ENCODE data around the gene NFASC. TPM values are rescaled to one million over a fixed set of nuclear protein-coding genes. Genes with fewer than 3 reads are reported as not detected.

Gene NFASC
- total RNA-seq, 1 experiment from 2014 or later, result 0.03 TPM

GRCh38 chr1:204947338-204947737, 76.7 kb downstream of the NFASC start:
- Histone ChIP-seq H3K36me3 (no peaks in the 10 kb centered on the region), H3K4me1 (replicated peaks) (no peaks in the 10 kb centered on the region), H3K27me3 (replicated peaks) (no peaks in the 10 kb centered on the region; the same call in 1 of the 2 replicates), H3K27ac (no peak overlapping the region), H3K9me3 (replicated peaks) (no peaks in the 10 kb centered on the region), H3K4me3 (no peak overlapping the region)
- no peak for DNase-seq (ENCODE audit: low read depth in 1 of 2, low spot score in 2 of 2)

DNA sequence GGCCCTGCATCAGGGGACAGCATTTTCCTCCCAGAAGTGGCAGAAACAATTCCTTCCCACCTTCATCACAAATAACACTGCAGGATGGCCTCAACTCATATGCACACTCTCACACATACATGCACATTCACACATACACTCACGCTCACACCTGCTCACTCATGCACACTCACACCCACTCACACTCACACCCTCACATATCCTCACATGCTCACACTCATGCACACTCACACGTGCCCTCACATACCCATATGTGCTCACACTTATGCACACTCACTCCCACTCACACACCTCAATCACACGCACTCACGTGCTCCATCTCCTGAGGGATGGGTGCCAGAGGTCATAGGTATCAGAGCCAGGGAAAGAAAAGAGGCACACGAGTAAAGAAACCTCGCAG, 77.1 kb downstream of the NFASC start:
- Histone ChIP-seq H3K27me3 (replicated peaks) (no peaks in the 10 kb centered on the region; the same call in 1 of the 2 replicates), H3K4me3 (no peak overlapping the region), H3K27ac (no peak overlapping the region), H3K36me3 (no peaks in the 10 kb centered on the region), H3K9me3 (replicated peaks) (no peaks in the 10 kb centered on the region), H3K4me1 (replicated peaks) (no peaks in the 10 kb centered on the region)
- DNase-seq (ENCODE audit: low read depth in 1 of 2, low spot score in 2 of 2), result no peak

- H3K4me3 ChIP-seq, result no peak overlapping the region
- DNase-seq (ENCODE audit: low read depth in 1 of 2, low spot score in 2 of 2), result no peak
These were observed 79.8 kb downstream of the NFASC start for GRCh38 chr1:204950353-204951001.

DNA sequence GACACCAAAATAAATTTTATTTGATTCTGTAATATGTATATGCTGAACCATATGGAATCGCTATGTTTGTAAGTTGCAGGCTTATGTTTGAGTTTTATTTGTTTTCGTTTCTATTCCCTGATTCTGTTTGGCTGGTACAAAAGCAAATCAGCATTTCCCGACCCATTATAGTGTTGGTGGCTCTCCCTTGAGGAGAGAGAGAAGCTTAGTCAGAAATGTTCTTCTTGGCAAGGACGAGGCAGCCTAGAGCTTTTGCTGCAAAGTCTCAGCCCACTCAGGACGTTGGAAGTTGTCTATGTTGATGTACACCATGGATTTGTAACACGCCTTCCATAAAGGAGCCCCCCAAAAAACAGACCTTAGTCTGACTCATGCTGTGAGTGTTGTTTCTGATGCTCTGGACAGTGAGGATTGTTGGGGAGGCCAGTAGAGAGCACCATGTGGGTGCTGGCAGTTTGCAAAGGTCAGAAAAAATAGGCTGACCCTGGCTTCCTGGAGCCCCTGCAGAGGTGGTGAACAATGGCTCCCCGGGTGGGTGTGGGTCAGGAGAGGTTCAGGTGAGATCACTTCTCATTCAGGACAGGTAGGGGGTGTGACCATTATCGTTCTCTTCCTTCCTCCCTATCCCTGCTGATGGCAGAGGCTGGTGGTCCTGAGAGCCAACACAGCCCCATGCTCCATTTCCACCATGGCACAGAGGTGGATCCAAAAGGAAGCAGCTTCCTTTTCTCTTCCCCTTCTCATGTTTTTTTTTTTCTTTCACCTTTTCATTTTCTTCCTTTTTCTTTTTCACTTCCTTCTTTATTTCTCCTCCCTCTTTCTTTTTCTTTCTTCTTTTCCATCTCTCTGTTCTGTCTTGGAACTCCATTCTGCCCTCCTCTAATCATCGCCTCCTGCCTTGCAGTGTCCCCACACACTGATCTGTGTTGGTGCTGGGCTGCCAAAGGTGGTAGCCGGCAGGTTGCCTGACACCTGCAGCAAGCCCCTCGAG, 88.0 kb downstream of the NFASC start:
- H3K27ac ChIP-seq, result no peak overlapping the region
- H3K4me1 ChIP-seq (replicated peaks), result no peaks in the 10 kb centered on the region

More at GRCh38 chr1:204950353-204951001, 79.8 kb downstream of the NFASC start:
- no peaks in the 10 kb centered on the region for H3K9me3 ChIP-seq (replicated peaks)
- H3K4me1 ChIP-seq (replicated peaks), result no peaks in the 10 kb centered on the region
- H3K27ac ChIP-seq, result no peak overlapping the region
- peaks cover 4% of the 10 kb centered on the region for H3K27me3 ChIP-seq (replicated peaks)
- H3K36me3 ChIP-seq, result no peaks in the 10 kb centered on the region

GRCh38 chr1:204959374-204959773, 88.7 kb downstream of the NFASC start:
- no peaks in the 10 kb centered on the region for H3K9me3 ChIP-seq (replicated peaks)
- DNase-seq (ENCODE audit: low read depth in 1 of 2, low spot score in 2 of 2), result no peak
- H3K4me3 ChIP-seq, result no peak overlapping the region
- no peak overlapping the region for H3K27ac ChIP-seq
- no peaks in the 10 kb centered on the region for H3K4me1 ChIP-seq (replicated peaks)
- peaks cover 31% of the 10 kb centered on the region for H3K27me3 ChIP-seq (replicated peaks)
- H3K36me3 ChIP-seq, result no peaks in the 10 kb centered on the region

More for the DNA sequence above, 88.0 kb downstream of the NFASC start:
- H3K27me3 ChIP-seq (replicated peaks), result peaks cover 30% of the 10 kb centered on the region
- no peaks in the 10 kb centered on the region for H3K36me3 ChIP-seq
- no peak overlapping the region for H3K4me3 ChIP-seq
- DNase-seq (ENCODE audit: low read depth in 1 of 2, low spot score in 2 of 2), result no peak
- no peaks in the 10 kb centered on the region for H3K9me3 ChIP-seq (replicated peaks)

GRCh38 chr1:204959836-204960235, 89.2 kb downstream of the NFASC start:
- no peaks in the 10 kb centered on the region for H3K36me3 ChIP-seq
- DNase-seq (ENCODE audit: low read depth in 1 of 2, low spot score in 2 of 2), result no peak
- peaks cover 31% of the 10 kb centered on the region for H3K27me3 ChIP-seq (replicated peaks)
- H3K9me3 ChIP-seq (replicated peaks), result no peaks in the 10 kb centered on the region
- no peaks in the 10 kb centered on the region for H3K4me1 ChIP-seq (replicated peaks)
- no peak overlapping the region for H3K4me3 ChIP-seq
- no peak overlapping the region for H3K27ac ChIP-seq

DNA sequence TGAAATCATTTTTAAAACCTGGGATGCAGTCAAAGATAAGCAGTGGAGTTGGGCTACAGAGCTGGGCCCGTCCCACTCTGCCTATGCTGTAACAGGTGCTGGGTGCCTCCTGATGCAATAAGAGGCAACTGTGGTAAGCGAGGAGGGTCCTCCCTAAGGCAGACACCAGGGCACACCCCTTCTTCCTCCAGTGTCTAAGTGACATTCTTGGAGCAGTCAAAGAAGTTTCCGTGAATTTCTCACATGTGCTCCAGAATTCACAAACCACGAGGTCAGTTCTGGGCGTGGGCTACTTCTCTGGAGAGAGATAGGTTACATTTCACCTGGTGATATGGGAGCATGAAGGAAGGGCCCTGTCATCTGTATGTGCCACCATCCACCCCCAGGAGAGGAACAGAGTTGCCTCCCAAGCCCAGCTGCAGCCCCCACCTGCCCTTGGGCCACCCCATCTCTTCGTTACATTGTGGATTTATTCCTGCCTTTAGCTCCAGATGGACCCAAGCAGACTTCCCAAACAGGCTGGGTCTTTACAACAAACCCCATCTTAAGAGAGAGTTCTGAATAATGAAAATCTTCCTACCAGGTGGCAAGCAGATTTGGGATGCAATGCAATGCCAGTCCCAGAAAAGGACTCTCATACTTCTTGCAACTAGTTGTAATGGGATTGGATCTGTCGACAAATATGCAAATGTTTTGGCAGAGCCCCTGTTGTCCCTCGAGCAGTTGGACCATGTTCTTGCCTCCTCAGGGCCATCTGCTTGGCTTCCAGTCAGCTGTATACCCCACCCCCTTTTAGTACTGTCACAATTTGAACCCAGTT, 89.9 kb downstream of the NFASC start:
- H3K4me3 ChIP-seq, result no peak overlapping the region
- no peak overlapping the region for H3K27ac ChIP-seq
- peaks cover 34% of the 10 kb centered on the region for H3K27me3 ChIP-seq (replicated peaks)

DNA sequence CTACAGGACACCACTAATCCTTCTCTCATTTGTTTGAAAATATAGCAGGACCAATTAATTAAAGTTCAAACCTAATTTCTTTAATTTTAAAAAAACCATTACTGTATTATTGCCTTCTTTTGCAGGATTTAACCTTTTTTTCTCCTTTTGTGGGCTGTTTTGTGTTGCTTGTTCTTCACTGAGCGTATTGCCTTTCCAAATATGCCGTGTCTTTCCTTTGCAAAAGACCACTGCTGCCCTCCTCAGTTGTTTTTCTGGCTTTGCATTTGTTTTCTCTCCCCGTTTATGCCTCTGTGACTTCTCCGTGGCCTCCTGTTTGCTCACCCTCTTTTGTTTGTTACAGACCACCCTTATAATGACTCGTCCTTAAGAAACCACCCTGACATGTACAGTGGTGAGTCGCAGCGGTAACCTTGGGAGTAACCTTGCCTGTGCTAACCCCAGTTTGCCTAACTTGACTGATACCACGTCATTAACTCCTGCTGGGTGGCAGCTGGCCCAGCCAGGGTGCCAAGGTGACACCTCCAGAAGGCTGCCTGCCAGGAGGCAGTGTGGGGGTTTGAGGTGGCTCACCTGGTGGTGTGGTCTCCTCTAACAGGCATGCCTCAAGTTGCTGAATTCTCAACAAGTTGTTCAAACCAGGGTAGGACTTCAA, 91.2 kb downstream of the NFASC start:
- H3K36me3 ChIP-seq, result no peaks in the 10 kb centered on the region
- H3K4me1 ChIP-seq (replicated peaks), result no peaks in the 10 kb centered on the region
- no peaks in the 10 kb centered on the region for H3K9me3 ChIP-seq (replicated peaks)
- H3K4me3 ChIP-seq, result no peak overlapping the region
- DNase-seq (ENCODE audit: low read depth in 1 of 2, low spot score in 2 of 2), result no peak
- peaks cover 33% of the 10 kb centered on the region for H3K27me3 ChIP-seq (replicated peaks)
- H3K27ac ChIP-seq, result no peak overlapping the region

More for the DNA sequence above, 89.9 kb downstream of the NFASC start:
- Histone ChIP-seq H3K9me3 (replicated peaks) (no peaks in the 10 kb centered on the region), H3K36me3 (no peaks in the 10 kb centered on the region), H3K4me1 (replicated peaks) (no peaks in the 10 kb centered on the region)
- no peak for DNase-seq (ENCODE audit: low read depth in 1 of 2, low spot score in 2 of 2)

- peaks cover 33% of the 10 kb centered on the region for H3K27me3 ChIP-seq (replicated peaks)
- no peak overlapping the region for H3K27ac ChIP-seq
- H3K9me3 ChIP-seq (replicated peaks), result no peaks in the 10 kb centered on the region
- H3K36me3 ChIP-seq, result no peaks in the 10 kb centered on the region
- H3K4me3 ChIP-seq, result no peak overlapping the region
- no peak for DNase-seq (ENCODE audit: low read depth in 1 of 2, low spot score in 2 of 2)
- H3K4me1 ChIP-seq (replicated peaks), result no peaks in the 10 kb centered on the region
These were observed 92.3 kb downstream of the NFASC start for GRCh38 chr1:204962742-204963632.

- Histone ChIP-seq H3K36me3 (no peaks in the 10 kb centered on the region), H3K4me1 (replicated peaks) (no peaks in the 10 kb centered on the region), H3K27me3 (replicated peaks) (peaks cover 16% of the 10 kb centered on the region; the same call in 1 of the 2 replicates), H3K27ac (no peak overlapping the region), H3K9me3 (replicated peaks) (no peaks in the 10 kb centered on the region), H3K4me3 (no peak overlapping the region)
- DNase-seq (ENCODE audit: low read depth in 1 of 2, low spot score in 2 of 2), result no peak
These were observed 96.8 kb downstream of the NFASC start for GRCh38 chr1:204967451-204967850.

- H3K27ac ChIP-seq, result no peak overlapping the region
- DNase-seq (ENCODE audit: low read depth in 1 of 2, low spot score in 2 of 2), result no peak
- no peaks in the 10 kb centered on the region for H3K9me3 ChIP-seq (replicated peaks)
- H3K4me1 ChIP-seq (replicated peaks), result no peaks in the 10 kb centered on the region
- peaks cover 17% of the 10 kb centered on the region; the same call in 1 of the 2 replicates for H3K27me3 ChIP-seq (replicated peaks)
- no peaks in the 10 kb centered on the region for H3K36me3 ChIP-seq
- no peak overlapping the region for H3K4me3 ChIP-seq
These were observed 97.5 kb downstream of the NFASC start for GRCh38 chr1:204968135-204968534.

- Histone ChIP-seq H3K4me3 (no peak overlapping the region), H3K36me3 (no peaks in the 10 kb centered on the region), H3K4me1 (replicated peaks) (no peaks in the 10 kb centered on the region), H3K27me3 (replicated peaks) (peaks cover 13% of the 10 kb centered on the region; the same call in 1 of the 2 replicates), H3K9me3 (replicated peaks) (no peaks in the 10 kb centered on the region), H3K27ac (no peak overlapping the region)
- no peak for DNase-seq (ENCODE audit: low read depth in 1 of 2, low spot score in 2 of 2)
These were observed 98.3 kb downstream of the NFASC start for GRCh38 chr1:204968951-204969350.
